ENCODE measurements around the gene SPINT2.

DNA sequence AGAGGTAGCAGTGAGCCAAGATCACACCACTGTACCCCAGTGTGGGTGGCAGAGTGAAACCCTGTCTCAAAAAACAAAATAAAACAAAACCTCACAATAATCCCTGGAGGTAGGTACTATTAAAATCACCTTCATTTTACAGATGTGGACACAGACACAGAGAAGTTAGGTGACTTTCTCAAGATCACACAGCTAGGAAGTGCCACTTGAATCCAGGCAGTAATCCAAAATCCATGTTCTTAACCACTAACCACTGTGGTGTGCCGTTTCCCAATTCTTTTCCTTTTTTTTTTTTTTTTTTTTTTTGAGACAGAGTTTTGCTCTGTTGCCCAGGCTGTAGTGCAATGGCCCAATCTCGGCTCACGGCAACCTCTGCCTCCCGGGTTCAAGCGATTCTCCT lies 17.2 kb upstream of the SPINT2 start:
- no peak for TF ChIP-seq BHLHE40 (IDR thresholded peaks at IDR 0.05; ENCODE audit: borderline replicate concordance)
- TF ChIP-seq FOXA1 (IDR thresholded peaks at IDR 0.05) = no peak
- TF ChIP-seq FOXM1 (IDR thresholded peaks at IDR 0.05; ENCODE audit: borderline replicate concordance) = no peak
